GM13976 (cell line): ENCODE results near the gene CPNE5.

Source experiments
- DNase-seq: peaks from one replicate; pipeline ENCODE4 v3.0.0; 2012; ENCODE audit warnings: low spot score
- in situ Hi-C: fragments of 300-500 bp; cut with MboI; formaldehyde crosslinking; loops from one replicate; pipeline ENCODE4 v1.12.0; 2022; ENCODE audit warnings: low sequenced_read_pairs, mixed read lengths, inconsistent platforms; ENCODE audit not compliant: unreplicated experiment
- TF ChIP-seq, protein P1 (sequence below): IDR thresholded peaks from 2 replicates; pipeline ENCODE4 v1.5.1; 2012; ENCODE audit warnings: borderline replicate concordance, mild to moderate bottlenecking; ENCODE audit not compliant: insufficient read depth; ENCODE audit errors: extremely low read depth, missing control alignments, control extremely low read depth

CPNE5 gene

DNA sequence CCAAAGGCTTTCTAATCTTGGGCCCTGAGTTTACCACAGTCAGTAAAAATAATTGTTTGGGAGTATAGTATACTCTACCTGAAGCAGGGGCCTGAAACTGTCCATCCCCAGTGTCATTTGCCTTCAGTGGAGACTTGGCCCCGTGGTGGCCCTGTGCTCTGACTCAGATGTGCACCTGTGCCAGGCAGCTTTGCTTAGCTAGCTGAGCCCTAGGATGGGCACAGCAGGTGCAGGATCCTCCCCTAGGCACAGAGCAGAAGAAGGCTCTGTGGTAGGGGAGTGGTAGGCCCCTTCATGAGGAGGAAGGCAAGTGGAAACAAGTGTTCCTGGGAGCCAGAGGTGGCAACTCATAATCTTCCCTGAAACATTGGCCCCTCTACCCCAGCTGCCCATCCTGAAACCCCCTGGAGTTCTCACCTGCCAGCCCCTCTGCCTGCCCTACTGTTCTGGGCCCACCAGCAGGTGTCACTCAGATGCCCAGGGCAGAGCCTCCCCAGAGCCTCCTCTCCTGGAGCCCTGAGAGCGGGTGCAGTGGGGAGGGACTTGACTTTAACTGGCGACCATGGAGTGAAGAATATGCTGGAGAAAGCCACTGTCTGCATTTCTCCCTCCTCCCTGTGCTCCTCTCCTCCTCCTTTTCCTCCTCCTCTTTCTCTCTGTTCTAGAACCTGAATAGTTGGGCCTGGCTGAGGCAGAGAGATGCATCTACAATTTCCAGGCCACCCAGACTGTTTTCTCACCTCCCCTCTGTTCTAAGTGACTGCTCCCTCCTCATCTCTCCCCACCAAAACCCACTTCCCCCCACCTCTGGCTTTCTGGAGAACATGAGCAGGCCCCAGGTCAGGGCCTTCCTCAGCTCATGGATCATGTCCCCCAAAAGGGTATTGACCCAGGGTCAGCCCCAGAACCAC, 2.9 kb downstream of the CPNE5 start:
- in situ Hi-C loops = no loop called here
- TF ChIP-seq, protein P1, sequence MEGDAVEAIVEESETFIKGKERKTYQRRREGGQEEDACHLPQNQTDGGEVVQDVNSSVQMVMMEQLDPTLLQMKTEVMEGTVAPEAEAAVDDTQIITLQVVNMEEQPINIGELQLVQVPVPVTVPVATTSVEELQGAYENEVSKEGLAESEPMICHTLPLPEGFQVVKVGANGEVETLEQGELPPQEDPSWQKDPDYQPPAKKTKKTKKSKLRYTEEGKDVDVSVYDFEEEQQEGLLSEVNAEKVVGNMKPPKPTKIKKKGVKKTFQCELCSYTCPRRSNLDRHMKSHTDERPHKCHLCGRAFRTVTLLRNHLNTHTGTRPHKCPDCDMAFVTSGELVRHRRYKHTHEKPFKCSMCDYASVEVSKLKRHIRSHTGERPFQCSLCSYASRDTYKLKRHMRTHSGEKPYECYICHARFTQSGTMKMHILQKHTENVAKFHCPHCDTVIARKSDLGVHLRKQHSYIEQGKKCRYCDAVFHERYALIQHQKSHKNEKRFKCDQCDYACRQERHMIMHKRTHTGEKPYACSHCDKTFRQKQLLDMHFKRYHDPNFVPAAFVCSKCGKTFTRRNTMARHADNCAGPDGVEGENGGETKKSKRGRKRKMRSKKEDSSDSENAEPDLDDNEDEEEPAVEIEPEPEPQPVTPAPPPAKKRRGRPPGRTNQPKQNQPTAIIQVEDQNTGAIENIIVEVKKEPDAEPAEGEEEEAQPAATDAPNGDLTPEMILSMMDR = no peak
- DNase-seq = no peak

DNA sequence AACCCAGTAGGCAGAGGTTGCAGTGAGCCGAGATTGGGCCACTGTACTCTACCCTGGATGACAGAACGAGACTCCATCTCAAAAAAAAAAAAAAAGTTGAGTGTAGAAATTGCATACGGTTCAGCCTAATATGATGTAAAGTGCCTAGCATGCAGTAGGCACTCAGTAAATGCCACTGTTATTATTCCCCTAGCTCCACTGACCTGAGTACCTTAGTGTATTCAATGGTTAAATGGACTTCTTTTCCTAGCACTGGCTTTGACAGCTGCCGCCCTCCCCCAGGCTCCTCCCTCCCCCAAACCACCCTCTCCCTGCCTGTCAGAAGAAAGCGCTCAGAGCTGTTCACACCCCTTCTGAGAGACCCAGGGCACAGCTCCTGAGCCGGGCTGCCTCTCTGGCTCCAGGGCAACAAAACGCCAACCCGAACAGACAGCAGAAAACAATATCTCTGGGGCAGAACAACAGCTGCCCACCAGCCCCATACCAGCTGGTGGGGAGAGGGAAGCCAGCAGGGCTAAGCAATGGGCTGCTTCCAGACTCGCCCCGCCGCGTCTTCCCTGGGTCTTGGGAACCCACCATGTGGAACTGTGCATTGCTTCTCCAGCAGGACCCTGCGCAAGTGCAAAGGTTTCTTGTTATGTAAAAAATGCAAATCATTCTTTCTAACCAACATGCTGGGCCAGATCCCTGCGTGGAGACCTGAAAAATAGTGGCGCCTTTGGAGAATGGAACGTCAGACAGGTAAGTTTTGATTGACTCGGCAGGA, 4.5 kb downstream of the CPNE5 start:
- no peak for DNase-seq
- in situ Hi-C loops = no loop called here
- TF ChIP-seq, protein P1 = no peak

DNA sequence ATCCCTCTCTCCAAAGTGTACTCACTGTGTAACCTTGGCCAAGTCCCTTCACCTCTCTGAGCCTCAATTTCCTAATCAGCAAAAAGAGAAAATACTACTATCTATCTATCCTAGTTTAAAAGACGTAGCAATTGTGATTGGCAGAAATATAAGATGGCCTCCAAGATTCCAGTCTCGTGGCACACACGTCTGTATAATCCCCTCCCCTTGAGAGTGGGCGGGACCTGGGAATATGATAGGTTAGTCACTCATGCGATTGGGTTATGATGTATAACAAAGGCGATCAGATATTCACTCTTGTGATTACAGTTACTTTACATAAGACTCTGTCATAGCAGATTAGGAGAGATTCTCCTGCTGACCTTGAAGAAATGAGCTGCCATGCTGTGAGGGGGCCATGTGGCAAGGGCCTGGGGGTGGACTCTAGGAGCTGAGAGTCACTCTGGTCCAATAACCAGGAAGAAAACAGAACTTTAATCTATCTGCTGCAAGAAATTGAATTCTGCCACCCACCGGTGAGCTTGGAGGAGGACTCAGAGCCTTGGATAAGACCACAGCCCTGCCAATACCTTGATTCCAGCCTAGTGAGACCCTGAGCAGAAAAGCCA, 6.0 kb downstream of the CPNE5 start:
- TF ChIP-seq, protein P1 = no peak
- DNase-seq = no peak
- in situ Hi-C loops = no loop called here

DNA sequence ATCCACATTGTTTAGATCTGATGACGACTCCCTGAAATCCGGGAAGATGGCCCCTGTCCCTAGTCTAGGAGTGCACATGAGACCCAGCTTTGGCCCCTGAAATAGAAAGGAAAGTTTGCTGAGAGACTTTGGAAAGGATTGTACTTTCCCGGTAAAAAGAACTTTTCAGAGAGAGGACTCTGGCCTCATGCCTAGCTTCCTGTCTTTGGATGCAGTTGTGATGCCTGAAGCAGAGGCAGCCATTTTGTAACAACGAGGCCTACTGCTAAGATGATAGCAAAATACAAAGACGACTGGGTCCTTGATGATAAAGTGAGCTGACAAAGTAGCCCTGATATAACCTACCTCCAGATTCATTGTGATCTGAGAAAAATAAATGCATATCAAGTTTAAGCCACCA, 6.9 kb downstream of the CPNE5 start:
- in situ Hi-C loops = no loop called here
- TF ChIP-seq, protein P1 = no peak
- DNase-seq = no peak

DNA sequence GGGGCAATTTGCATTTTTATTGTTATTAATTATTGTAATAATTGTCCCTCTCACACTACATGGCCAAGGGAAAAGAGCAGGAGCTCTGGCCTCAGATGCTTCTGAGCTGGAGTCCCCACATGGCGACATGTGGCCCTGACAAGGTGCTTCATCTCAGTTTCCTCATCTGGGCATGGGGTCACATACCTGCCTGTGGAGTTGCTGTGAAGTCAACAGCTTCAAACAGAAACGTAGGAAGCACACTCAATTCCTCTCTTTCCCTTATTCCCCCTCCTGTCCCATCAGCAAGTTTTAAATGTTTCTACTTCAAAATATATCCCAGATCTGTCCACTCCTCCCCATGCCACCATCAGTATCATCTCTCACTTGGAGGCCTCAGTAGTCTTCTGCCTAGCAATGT, 8.7 kb downstream of the CPNE5 start:
- TF ChIP-seq, protein P1 = no peak
- in situ Hi-C loops = no loop called here

DNA sequence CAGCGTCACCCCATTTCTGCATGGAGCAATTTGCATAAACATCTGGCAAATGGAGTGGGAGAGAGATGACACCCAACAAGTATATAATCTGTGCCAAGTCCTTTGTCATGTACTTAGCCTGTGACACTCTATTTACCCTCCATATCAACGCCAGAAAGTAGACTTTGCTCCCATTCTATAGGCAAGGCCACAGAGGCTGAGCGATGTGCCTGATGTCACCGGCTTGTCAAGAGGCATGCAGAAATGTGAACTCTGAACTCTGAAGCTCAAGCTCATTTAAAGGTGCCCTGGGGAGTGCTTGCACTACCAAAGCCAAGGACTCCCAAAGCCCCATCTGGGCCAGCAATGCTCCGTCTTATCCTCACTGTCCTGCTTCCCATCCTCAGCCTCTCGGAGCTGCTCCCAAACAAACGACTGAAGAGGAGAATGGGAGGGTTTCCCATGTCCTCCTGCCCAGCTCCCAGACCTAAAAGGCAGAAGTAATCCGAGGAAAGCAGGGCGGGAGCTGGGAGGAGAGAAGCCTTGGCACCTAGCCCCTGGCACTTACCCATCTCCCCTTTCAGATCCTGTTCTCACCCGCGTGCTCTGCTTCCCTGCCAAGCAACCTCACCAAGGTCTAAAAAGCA, 9.2 kb downstream of the CPNE5 start:
- no peak for DNase-seq
- in situ Hi-C loops = no loop called here
- TF ChIP-seq, protein P1 = no peak

More for the DNA sequence above, 8.7 kb downstream of the CPNE5 start:
- DNase-seq = no peak
